Aorta (tissue), 4 donors: ENCODE results near the gene PRAMEF15. TPM values are rescaled to one million over a fixed set of nuclear protein-coding genes. Genes with fewer than 3 reads are reported as not detected.

Experiments used
- polyA plus RNA-seq, 2 donors: library from polyadenylated mRNA; stranded (reverse); fragments of 200-250 nt; gene quantifications; one replicate each; pipeline ENCODE4 v1.2.3, GENCODE V29; 2013
- total RNA-seq, 2 donors: library from RNA; stranded (reverse); fragmentation: NEBNext Ultra II Directional; extraction: Animal tissue kit (Norgen Biotek cat#: 25700); gene quantifications; one replicate each; pipeline ENCODE4 v1.2.1, GENCODE V29; 2021
- donor health status: healthy with polysubstance abuse.
- donor health status: Bipolar disorder and iron deficiency.
- donor health status: DM: no; HTN: no; CAD: no.
- donor health status: DM: yes; HTN: yes; CAD: no.

The PRAMEF15 gene
- total and polyA plus RNA-seq, 4 donors: not detected

Other genes with a start within 250 kb of the PRAMEF15 start
- not detected for gene PRAMEF25, start 244.8 kb upstream of the PRAMEF15 start, total RNA-seq
- not detected for gene PRAMEF25, start 244.8 kb upstream of the PRAMEF15 start, polyA plus RNA-seq
- not detected for gene HNRNPCL2, start 198.7 kb upstream of the PRAMEF15 start, total RNA-seq
- gene HNRNPCL2, start 198.7 kb upstream of the PRAMEF15 start, polyA plus RNA-seq: not detected
- not detected for gene PRAMEF26, start 159.6 kb upstream of the PRAMEF15 start, total RNA-seq
- gene PRAMEF26, start 159.6 kb upstream of the PRAMEF15 start, polyA plus RNA-seq: not detected
- not detected for gene HNRNPCL4, start 149.9 kb upstream of the PRAMEF15 start, total RNA-seq
- not detected for gene HNRNPCL4, start 149.9 kb upstream of the PRAMEF15 start, polyA plus RNA-seq
- not detected for gene PRAMEF9, start 143.7 kb upstream of the PRAMEF15 start, total RNA-seq
- gene PRAMEF9, start 143.7 kb upstream of the PRAMEF15 start, polyA plus RNA-seq: not detected
- not detected for gene PRAMEF13, start 114.2 kb upstream of the PRAMEF15 start, total RNA-seq
- not detected for gene PRAMEF13, start 114.2 kb upstream of the PRAMEF15 start, polyA plus RNA-seq
- gene PRAMEF18, start 89.4 kb upstream of the PRAMEF15 start, total RNA-seq: not detected
- not detected for gene PRAMEF18, start 89.4 kb upstream of the PRAMEF15 start, polyA plus RNA-seq
- gene PRAMEF5, start 61.4 kb upstream of the PRAMEF15 start, total RNA-seq: not detected
- not detected for gene PRAMEF5, start 61.4 kb upstream of the PRAMEF15 start, polyA plus RNA-seq
- not detected for gene PRAMEF8, start 30.4 kb upstream of the PRAMEF15 start, total RNA-seq
- not detected for gene PRAMEF8, start 30.4 kb upstream of the PRAMEF15 start, polyA plus RNA-seq
- not detected for gene PRAMEF33, start 12.0 kb upstream of the PRAMEF15 start, total RNA-seq
- not detected for gene PRAMEF33, start 12.0 kb upstream of the PRAMEF15 start, polyA plus RNA-seq
- gene PRAMEF14, start 31.6 kb downstream of the PRAMEF15 start, total RNA-seq: not detected
- gene PRAMEF14, start 31.6 kb downstream of the PRAMEF15 start, polyA plus RNA-seq: not detected
- not detected for gene PRAMEF19, start 56.4 kb downstream of the PRAMEF15 start, total RNA-seq
- gene PRAMEF19, start 56.4 kb downstream of the PRAMEF15 start, polyA plus RNA-seq: not detected
- gene PRAMEF17, start 74.1 kb downstream of the PRAMEF15 start, total RNA-seq: not detected
- gene PRAMEF17, start 74.1 kb downstream of the PRAMEF15 start, polyA plus RNA-seq: not detected
- not detected for gene PRAMEF20, start 94.9 kb downstream of the PRAMEF15 start, total RNA-seq
- not detected for gene PRAMEF20, start 94.9 kb downstream of the PRAMEF15 start, polyA plus RNA-seq
- gene LRRC38, start 198.4 kb downstream of the PRAMEF15 start, total RNA-seq: not detected
- gene LRRC38, start 198.4 kb downstream of the PRAMEF15 start, polyA plus RNA-seq: not detected